Measurements from ENCODE around the gene PHAF1. TPM values are rescaled to one million over a fixed set of nuclear protein-coding genes. Genes with fewer than 3 reads are reported as not detected.

Gene PHAF1
- total RNA-seq, 2 donors from 2014 or later: 10.3 TPM

DNA sequence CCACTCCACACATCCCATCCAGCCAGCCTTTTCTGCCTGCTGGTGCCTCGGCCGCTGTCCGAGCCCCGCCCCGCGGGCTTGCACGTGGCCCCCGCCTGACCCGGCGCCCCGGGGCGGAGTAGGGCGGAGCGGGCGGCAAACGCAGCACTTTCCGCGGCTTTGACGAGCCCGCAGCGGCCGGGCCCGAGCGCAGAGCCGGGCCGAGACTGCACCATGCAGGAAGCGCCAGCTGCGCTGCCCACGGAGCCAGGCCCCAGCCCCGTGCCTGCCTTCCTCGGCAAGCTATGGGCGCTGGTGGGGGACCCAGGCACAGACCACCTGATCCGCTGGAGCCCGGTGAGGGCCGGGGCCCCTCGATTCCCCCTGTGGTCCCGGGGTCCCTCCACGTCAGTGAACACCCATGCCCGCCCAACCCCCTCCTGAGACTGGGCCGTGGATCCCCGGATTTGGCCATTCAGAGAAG lies 54.9 kb downstream of the PHAF1 start, which contains the start of gene HSF4:
Gene HSF4, plus strand, starts transcription at position 147 of the 463 bp plus-strand sequence. Its CDS starts 67 bp downstream, at position 214.
- Histone ChIP-seq H3K4me1 (peaks cover 0 to 64% of the 10 kb centered on the region in 2 donors), H3K36me3 (no peaks in the 10 kb centered on the region), H3K27me3 (no peaks in the 10 kb centered on the region), H3K9me3 (no peaks in the 10 kb centered on the region), H3K27ac (peak within 1 kb of the TSS; percentile 69 to 80), H3K4me3 (peak within 1 kb of the TSS; percentile 26 to 47)
- TF ChIP-seq, protein P1, sequence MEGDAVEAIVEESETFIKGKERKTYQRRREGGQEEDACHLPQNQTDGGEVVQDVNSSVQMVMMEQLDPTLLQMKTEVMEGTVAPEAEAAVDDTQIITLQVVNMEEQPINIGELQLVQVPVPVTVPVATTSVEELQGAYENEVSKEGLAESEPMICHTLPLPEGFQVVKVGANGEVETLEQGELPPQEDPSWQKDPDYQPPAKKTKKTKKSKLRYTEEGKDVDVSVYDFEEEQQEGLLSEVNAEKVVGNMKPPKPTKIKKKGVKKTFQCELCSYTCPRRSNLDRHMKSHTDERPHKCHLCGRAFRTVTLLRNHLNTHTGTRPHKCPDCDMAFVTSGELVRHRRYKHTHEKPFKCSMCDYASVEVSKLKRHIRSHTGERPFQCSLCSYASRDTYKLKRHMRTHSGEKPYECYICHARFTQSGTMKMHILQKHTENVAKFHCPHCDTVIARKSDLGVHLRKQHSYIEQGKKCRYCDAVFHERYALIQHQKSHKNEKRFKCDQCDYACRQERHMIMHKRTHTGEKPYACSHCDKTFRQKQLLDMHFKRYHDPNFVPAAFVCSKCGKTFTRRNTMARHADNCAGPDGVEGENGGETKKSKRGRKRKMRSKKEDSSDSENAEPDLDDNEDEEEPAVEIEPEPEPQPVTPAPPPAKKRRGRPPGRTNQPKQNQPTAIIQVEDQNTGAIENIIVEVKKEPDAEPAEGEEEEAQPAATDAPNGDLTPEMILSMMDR (IDR thresholded peaks at IDR 0.05): no peak
- no peak for DNase-seq (ENCODE audit: low spot score)

GRCh38 chr16:67165121-67166078 lies 55.7 kb downstream of the PHAF1 start:
- DNase-seq (ENCODE audit: low spot score): no peak
- Histone ChIP-seq H3K4me3 (peak overlapping the region; percentile 26 to 47), H3K27me3 (no peaks in the 10 kb centered on the region), H3K4me1 (peaks cover 0 to 70% of the 10 kb centered on the region in 2 donors), H3K9me3 (no peaks in the 10 kb centered on the region), H3K27ac (peak overlapping the region; percentile 69 to 80), H3K36me3 (no peaks in the 10 kb centered on the region)
- TF ChIP-seq, protein P1 (IDR thresholded peaks at IDR 0.05): no peak

GRCh38 chr16:67166110-67166547 lies 56.4 kb downstream of the PHAF1 start:
- Histone ChIP-seq H3K4me3 (no peak overlapping the region), H3K36me3 (no peaks in the 10 kb centered on the region), H3K9me3 (no peaks in the 10 kb centered on the region), H3K4me1 (peaks cover 0 to 74% of the 10 kb centered on the region in 2 donors), H3K27me3 (no peaks in the 10 kb centered on the region), H3K27ac (peak overlapping the region in 1 of 2 donors; percentile 69)
- TF ChIP-seq, protein P1 (IDR thresholded peaks at IDR 0.05): no peak
- DNase-seq (ENCODE audit: low spot score): no peak

GRCh38 chr16:67166598-67167168 lies 56.9 kb downstream of the PHAF1 start:
- Histone ChIP-seq H3K27ac (peak overlapping the region in 1 of 2 donors; percentile 1), H3K27me3 (no peaks in the 10 kb centered on the region), H3K4me1 (peaks cover 0 to 74% of the 10 kb centered on the region in 2 donors), H3K36me3 (no peaks in the 10 kb centered on the region), H3K4me3 (no peak overlapping the region), H3K9me3 (no peaks in the 10 kb centered on the region)
- TF ChIP-seq, protein P1 (IDR thresholded peaks at IDR 0.05): no peak
- no peak for DNase-seq (ENCODE audit: low spot score)

DNA sequence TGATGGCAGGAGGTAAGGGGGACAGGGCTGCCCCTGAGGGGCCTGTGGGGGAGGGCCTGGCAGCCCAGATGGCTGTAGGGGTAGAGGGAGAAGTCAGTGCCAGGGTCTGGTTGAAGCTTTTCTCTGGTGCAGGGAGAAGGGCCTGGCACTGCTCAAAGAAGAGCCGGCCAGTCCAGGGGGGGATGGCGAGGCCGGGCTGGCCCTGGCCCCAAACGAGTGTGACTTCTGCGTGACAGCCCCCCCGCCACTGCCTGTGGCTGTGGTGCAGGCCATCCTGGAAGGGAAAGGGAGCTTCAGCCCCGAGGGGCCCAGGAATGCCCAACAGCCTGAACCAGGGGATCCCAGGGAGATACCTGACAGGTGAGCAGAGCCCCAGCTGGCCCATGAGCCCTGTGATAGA lies 57.8 kb downstream of the PHAF1 start:
- Histone ChIP-seq H3K27me3 (no peaks in the 10 kb centered on the region), H3K4me3 (no peak overlapping the region), H3K9me3 (no peaks in the 10 kb centered on the region), H3K27ac (peak overlapping the region in 1 of 2 donors; percentile 1), H3K4me1 (peaks cover 0 to 69% of the 10 kb centered on the region in 2 donors), H3K36me3 (no peaks in the 10 kb centered on the region)
- TF ChIP-seq, protein P1 (IDR thresholded peaks at IDR 0.05): no peak
- DNase-seq (ENCODE audit: low spot score): no peak

Measured in right atrium auricular region (tissue), 2 donors.